Measurements from ENCODE around the gene MAST3.
A peak's percentile ranks its signal among the peaks of the same experiment; 100 is the strongest.
"Not testable (repeated sequence)": the region's sequence is repeated elsewhere in the genome, so short reads cannot be mapped to it uniquely, and the experiment has no call there.

Gene MAST3

DNA sequence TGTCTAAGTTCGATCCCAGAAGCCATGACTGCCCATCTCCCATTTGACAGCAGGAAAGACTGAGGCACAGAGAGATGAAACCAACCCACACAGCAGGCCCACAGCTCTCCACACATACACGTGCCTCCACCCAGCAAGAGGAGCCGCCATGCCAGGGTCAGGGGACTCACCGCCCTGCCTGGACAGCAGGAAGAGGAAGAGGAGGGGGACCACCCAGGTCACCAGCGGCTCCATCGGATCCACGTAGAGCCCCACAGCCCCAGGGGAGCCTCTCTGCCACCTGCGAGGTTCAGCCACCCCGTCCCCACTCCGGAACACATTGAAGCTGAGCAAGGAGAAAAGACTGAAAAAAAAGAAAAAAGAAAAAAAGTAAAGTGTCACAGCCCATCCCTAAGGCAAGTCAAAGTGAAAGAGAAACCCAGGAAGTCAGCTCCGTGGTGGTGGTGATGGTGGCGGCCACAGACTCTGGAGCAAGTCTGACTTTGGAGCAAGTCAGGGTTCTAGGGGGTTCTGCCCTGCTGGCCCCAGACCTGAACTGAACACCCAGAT, 10.9 kb upstream of the MAST3 start, which contains the start of gene IL12RB1:
Gene IL12RB1 (minus strand): TSS at position 345 of the 549 bp plus-strand sequence. CDS start 111 bp downstream, at position 234.
- DNase-seq (ENCODE audit: low read depth, low spot score), result no peak

- DNase-seq (ENCODE audit: low read depth, low spot score), result not testable (repeated sequence)
Measured at GRCh38 chr19:18089096-18089541, 8.5 kb upstream of the MAST3 start.

DNA sequence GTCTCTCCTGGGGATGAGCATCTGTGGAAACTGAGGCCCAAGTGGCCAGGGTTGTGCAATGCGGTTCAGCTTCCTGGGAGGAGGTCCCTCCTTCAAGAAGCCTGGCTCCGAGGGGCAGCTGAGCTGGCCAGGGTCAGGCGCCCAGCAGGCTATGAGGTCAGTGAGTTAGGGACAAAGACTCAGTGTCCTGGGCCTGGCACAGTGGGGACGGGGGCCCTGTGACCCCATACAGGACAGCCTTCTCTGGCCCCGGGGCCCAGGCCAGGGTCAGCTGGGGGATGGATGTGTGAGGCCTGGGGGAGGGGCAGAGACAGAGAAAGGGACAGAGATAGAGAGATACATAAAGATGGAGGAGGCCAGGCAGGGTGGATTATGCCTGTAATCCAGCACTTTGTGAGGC, 7.9 kb upstream of the MAST3 start:
- no peak for DNase-seq (ENCODE audit: low read depth, low spot score)

DNA sequence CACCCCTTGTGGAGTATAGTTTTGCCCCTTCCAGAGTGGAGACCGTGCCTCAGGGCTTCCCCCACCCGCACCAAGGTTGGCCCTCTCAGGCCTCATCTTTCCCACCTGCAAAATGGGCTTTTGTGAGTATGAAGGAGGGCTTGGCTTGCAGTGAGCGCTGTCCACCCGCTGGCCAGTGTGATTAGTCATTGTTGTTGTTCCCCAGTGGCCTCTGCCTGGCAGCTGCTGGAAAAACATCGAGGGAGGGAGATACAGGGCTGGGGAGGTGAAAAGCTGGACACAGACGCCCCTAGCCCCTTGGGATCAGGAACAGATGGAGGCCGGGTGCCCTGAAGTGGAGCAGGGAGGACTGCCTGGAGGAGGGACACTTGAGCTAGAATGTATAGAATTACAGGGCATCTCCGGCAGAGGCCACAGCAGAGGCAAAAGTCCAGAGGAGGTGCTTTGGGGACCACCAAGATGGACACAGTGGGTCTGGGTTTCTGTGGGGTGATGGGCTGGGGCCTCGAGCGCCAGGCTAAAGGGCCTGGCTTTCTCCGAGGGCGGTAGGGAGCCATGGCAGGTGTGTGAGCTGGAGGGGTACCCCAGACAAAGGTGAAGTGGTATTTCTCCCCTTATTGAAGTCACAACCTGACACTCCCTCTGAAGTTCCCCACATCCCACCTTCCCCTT, 6.9 kb upstream of the MAST3 start:
- no peak for DNase-seq (ENCODE audit: low read depth, low spot score)

GRCh38 chr19:18091217-18091608, 6.4 kb upstream of the MAST3 start:
- no peak for DNase-seq (ENCODE audit: low read depth, low spot score)

DNA sequence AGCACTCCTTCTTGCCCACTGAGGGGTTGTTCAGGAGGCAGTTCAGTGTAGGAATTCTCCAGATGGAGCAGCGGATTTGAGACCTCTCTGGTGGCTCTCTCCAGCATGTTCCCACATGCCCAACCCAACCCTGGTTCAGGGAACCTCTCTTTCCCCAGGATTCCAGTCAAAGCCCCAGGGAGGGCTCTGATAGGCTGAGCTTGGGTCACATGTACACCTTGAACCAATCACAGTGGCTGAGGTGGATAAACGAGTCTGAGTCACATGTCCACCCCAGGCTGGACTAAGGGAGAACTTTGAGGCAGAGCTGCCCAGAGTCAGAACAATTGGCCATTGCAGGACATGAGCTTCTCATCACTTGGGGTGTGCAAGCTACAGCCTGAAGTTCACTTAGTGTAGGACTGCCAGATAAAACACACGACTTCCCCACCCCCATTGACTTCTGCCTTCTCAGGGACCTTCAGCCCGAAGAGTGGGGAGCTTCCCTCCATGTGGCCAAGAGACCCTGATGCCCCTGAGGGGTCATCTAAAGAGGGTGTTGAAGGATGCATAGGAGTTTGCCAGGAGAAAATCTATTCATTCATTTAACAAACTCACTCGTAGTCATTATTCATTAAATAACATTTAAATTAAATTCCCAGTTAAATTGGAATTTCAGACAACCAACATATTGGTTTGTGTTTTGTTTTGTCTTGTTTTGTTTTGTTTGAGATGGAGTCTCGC, 4.0 kb upstream of the MAST3 start:
- DNase-seq (ENCODE audit: low read depth, low spot score), result peak; percentile 45

- no peak for DNase-seq (ENCODE audit: low read depth, low spot score)
Measured at GRCh38 chr19:18096258-18096657, 1.3 kb upstream of the MAST3 start.

GRCh38 chr19:18097993-18098890, 664 bp downstream of the MAST3 start:
- DNase-seq (ENCODE audit: low read depth, low spot score), result no peak

GRCh38 chr19:18098891-18099622, 1.5 kb downstream of the MAST3 start:
- DNase-seq (ENCODE audit: low read depth, low spot score), result peak; percentile 22

DNA sequence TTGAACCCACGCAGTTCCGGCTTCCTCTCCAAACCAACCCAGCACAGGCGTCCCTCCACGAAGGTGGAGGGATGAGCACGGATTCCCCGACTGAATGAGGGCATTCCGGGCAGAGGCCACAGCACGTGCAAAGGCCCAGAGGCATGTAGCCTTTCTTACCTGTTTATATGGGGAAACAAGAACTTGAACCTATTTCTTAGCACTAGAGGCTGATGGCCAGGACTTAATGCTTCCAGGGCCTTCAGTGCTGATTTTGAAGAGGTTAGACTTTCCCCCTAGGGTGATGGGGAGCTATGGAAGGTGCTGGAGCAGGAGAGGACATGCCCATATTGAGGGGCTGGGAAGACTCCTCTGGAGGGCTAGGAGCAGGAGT, 2.0 kb downstream of the MAST3 start:
- DNase-seq (ENCODE audit: low read depth, low spot score), result no peak

DNA sequence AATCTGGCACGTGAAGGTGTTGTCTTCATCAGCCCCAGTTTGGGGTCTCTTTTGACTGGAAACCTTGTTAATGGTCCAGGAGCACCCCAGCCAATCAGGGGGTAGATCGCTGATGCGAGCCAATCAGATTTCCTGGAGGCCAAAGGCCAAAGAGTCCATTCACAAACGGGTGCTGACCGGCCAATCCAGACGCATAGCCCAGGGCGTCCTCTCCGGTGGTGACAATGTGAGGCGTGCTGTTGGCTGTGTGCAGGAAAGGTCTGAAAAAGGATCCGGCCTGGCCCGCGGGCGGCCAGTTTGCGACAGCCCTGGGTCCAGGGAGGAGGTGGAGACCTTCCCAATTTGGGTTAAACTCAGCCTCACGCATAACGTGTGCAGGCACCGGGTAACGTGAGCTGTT, 3.1 kb downstream of the MAST3 start:
- DNase-seq (ENCODE audit: low read depth, low spot score), result peak; percentile 95

- DNase-seq (ENCODE audit: low read depth, low spot score), result no peak
Measured at GRCh38 chr19:18101268-18101667, 3.7 kb downstream of the MAST3 start.

- DNase-seq (ENCODE audit: low read depth, low spot score), result no peak
Measured at GRCh38 chr19:18102916-18103542, 5.5 kb downstream of the MAST3 start.

- DNase-seq (ENCODE audit: low read depth, low spot score), result no peak
Measured at GRCh38 chr19:18104793-18105131, 7.2 kb downstream of the MAST3 start.

DNA sequence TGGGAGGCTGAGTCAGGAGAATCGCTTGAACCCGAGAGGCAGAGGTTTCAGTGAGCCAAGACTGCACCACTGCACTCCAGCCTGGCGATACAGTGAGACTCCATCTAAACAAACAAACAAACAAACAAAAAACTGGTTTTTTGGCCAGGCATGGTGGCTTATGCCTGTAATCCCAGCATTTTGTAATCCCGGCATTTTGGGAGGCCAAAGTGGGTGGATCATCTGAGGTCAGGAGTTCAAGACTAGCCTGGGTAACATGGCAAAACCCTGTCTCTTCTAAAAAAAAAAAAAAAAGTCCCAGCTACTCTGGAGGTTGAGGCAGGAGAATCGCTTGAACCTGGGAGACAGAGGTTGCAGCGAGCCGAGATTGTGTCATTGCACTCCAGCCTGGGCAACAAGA, 7.7 kb downstream of the MAST3 start:
- not testable (repeated sequence) for DNase-seq (ENCODE audit: low read depth, low spot score)

DNA sequence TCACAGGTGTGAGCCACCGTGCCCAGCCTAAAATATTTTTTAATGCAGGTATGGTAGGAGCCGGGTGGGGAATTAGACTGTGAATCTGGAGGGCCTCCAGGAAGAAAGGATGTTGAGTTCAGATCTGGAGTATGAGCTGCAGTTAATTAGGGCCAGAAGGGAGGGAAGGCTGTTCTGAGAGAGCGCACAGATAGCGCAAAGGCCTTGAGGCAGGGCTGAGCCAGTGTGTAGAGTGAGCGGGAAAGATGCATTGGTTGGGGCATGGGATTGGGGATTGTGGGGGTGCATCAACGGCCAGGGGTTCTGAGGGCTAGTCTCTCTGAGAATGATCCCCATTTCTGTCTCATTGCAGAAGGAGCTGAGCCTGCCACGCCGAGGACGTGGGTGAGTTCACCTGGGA, 9.7 kb downstream of the MAST3 start:
- no peak for DNase-seq (ENCODE audit: low read depth, low spot score)

DNA sequence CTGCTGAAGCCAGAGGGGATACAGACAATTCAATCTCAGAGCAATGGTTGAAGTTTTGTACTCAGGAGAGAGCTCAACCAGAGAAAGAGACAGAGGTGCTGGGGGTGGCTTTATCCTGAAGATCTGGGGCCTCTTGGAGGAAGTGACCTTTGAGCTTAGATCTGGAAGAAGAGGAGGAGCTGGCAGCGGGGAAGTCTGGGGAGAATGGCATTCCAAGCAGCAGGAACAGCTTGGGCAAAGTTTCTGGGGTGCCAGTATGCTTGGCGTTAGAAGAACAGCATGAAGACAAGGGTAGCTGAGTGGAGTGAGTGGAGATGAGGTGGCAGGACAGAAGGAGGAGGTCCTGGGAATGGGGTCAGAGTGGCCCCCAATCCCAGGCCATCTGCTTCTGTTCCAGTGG, 11.3 kb downstream of the MAST3 start:
- no peak for DNase-seq (ENCODE audit: low read depth, low spot score)

DNA sequence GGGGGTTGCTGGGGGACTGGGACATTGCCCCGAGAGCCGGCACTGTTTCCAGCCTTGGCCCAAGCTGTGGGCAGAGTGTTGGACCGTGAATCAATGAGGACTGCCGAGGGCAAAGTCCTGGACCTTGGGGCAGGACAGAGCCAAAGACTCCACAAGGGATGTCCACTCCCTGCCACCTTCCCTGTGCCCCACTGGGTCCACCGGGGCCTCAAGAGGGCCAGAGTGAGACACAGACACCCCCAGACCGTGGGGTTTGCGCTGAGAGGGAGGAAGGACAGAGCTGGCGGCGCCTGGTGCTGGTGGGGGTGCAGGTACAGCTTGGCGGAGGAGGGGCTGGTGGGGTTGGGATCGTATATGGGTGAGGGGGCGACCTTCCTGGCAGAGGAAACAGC, 11.8 kb downstream of the MAST3 start:
- no peak for DNase-seq (ENCODE audit: low read depth, low spot score)

- DNase-seq (ENCODE audit: low read depth, low spot score), result no peak
Measured at GRCh38 chr19:18109733-18110608, 12.4 kb downstream of the MAST3 start.
